ENCODE measurements around the gene CDK6.

CDK6 gene

DNA sequence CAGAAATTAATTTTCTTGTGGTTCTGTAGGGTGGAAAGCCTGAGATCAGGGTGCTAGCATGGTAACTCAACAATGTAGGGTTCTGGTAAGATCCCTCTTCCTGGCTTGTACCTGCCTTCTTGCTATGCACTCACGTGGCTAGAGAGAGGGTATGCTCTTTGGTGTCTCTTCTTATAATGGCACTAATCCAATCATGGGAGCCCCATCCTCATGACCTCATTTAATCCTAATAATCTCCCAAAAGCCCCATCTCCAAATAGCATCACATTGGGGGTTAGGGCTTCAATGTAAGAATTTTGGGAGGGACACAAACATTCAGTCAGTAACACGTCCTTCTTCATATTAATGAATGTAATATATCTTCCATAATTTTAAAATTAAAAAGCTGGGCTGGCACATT lies 206.6 kb downstream of the CDK6 start:
- DNase-seq (ENCODE audit: low read depth) = no peak
- TF ChIP-seq, protein P1, sequence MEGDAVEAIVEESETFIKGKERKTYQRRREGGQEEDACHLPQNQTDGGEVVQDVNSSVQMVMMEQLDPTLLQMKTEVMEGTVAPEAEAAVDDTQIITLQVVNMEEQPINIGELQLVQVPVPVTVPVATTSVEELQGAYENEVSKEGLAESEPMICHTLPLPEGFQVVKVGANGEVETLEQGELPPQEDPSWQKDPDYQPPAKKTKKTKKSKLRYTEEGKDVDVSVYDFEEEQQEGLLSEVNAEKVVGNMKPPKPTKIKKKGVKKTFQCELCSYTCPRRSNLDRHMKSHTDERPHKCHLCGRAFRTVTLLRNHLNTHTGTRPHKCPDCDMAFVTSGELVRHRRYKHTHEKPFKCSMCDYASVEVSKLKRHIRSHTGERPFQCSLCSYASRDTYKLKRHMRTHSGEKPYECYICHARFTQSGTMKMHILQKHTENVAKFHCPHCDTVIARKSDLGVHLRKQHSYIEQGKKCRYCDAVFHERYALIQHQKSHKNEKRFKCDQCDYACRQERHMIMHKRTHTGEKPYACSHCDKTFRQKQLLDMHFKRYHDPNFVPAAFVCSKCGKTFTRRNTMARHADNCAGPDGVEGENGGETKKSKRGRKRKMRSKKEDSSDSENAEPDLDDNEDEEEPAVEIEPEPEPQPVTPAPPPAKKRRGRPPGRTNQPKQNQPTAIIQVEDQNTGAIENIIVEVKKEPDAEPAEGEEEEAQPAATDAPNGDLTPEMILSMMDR (IDR thresholded peaks at IDR 0.05; ENCODE audit: low read depth, low read length, missing control alignments) = no peak
- H3K4me3 ChIP-seq (ENCODE audit: low read depth, low read length) = no peak overlapping the region

DNA sequence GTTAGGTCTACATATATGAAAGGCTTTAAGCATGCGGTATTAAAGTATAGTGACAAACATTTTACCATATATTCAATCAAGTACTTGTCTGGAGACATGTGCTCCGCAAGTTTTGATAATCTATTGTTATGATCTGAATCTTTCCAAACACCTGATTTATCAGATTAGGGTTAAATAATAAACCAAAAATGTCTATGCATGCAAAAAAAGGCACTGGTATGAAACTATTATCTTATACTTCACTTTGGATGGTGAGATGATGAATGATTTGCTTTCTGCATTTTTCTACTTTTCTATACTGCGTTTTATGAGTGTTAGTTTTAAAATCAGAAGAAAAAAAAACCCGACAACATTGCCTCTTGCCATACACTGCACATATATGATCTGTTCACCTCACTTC lies 208.4 kb downstream of the CDK6 start:
- TF ChIP-seq, protein P1 (IDR thresholded peaks at IDR 0.05; ENCODE audit: low read depth, low read length, missing control alignments) = no peak
- H3K4me3 ChIP-seq (ENCODE audit: low read depth, low read length) = no peak overlapping the region
- DNase-seq (ENCODE audit: low read depth) = no peak

DNA sequence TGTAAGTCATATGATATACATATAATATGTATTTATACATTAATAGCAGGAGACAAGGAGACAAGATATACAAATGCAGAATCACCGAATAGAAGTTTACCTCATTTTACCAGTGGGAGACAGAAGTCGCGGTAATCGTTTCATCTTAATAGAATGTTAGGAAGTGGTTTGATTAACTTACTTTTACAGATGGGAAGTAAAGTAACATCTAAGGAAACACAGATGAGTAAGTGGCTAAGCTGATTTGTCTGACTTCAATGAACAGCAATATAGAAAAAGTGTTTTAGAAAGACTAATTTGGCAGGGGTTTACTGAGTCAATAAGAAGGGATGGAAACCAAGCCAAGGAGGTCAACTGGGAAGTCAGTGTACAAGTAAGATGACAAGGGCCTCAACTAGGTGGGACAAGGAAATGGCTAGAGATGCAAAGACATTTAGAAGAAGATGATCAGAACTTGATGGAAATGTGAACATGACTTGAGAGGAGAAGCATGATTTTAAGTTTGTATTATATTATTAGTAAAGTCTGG lies 210.0 kb downstream of the CDK6 start:
- H3K4me3 ChIP-seq (ENCODE audit: low read depth, low read length) = no peak overlapping the region
- TF ChIP-seq, protein P1 (IDR thresholded peaks at IDR 0.05; ENCODE audit: low read depth, low read length, missing control alignments) = no peak
- no peak for DNase-seq (ENCODE audit: low read depth)

DNA sequence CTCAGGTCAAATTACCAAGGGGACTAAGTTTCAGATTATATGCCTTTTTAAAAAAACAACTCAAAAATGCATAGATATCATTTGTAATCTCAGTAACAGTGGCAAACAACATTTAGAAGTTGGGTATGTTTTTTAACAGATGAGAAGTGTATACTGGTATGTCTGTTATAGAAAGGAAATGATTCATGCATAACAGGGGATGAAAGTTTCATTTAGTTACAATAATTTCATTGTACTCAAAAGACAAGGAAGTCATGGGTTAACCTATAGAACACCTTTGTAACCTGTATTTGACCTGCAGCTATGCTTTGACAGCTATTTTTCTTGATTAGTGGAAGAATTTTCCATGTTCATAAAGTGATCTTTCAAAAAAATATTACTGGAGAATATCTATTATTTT lies 210.8 kb downstream of the CDK6 start:
- no peak for DNase-seq (ENCODE audit: low read depth)
- TF ChIP-seq, protein P1 (IDR thresholded peaks at IDR 0.05; ENCODE audit: low read depth, low read length, missing control alignments) = no peak
- no peak overlapping the region for H3K4me3 ChIP-seq (ENCODE audit: low read depth, low read length)

DNA sequence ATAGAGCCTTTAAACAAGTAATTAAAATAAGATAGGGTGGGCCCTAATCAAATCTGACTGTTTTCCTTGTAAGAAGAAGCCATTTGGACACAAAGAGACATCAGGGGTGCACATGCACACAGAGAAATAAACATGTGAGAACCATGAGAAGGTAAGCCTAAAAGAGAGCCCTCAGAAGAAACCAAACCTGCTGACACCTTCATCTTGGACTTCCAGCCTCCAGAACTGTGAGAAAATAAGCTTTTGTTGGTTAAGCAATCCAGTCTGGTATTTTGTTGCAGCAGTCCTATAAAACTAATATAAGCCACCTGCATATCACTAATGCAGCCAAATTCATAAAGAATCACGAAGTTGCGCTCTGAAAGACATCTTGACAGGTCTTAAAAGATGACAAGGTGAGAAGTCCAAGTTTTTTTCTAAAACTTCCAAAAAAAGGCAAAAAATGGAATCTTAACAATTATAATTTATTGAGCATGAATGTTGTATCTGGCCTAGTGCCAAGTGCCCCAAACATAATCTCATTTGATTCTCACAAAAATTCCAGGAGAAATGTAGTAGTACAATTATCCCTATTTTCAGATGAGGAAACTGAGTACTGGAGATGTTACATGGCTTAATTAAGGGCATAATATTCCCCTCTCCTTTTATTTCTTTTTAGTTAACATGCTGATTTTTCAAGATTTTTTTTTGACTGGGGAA lies 211.9 kb downstream of the CDK6 start:
- no peak overlapping the region for H3K4me3 ChIP-seq (ENCODE audit: low read depth, low read length)
- TF ChIP-seq, protein P1 (IDR thresholded peaks at IDR 0.05; ENCODE audit: low read depth, low read length, missing control alignments) = no peak
- no peak for DNase-seq (ENCODE audit: low read depth)

DNA sequence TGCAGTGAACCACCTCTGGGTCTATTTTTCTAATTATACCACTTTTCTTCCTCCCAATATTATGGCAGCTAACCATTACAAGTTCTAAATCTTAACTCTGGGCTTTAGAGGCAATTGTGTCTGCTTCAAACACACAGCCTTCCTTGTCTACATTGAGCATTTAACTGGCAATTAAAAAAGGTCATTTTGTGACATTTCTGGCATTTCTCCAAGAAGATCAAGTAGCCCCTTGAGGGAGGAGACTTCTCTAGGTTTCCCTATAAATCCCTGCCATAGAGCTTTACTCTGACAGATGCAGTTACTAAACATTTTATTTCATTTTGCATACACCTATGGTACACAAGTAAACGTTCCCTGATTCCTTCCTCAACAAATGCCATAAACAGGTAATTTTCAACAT lies 212.8 kb downstream of the CDK6 start:
- TF ChIP-seq, protein P1 (IDR thresholded peaks at IDR 0.05; ENCODE audit: low read depth, low read length, missing control alignments) = no peak
- DNase-seq (ENCODE audit: low read depth) = no peak
- H3K4me3 ChIP-seq (ENCODE audit: low read depth, low read length) = no peak overlapping the region

DNA sequence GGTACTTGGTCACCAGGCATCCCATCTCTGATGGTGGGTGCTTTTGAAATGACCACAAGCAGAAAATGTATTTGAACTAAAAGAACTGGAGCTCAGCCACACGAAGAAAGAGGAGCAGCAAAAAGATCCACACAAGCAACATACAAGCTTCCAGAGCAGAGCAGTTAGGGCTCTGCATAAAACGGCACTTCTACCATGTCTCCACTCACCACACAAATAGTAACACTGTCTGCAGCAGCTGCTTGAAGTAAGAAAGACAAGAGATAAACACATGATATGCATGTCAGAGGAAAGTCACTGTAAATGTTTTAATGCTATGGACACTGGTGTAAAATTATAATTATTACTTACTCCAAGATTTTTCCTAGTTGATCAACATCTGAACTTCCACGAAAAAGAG lies 213.7 kb downstream of the CDK6 start:
- no peak overlapping the region; the same call in 1 of the 2 replicates for H3K4me3 ChIP-seq (ENCODE audit: low read depth, low read length)
- TF ChIP-seq, protein P1 (IDR thresholded peaks at IDR 0.05; ENCODE audit: low read depth, low read length, missing control alignments) = no peak
- DNase-seq (ENCODE audit: low read depth) = no peak
